WTC11 (cell line): ENCODE measurements around the gene AK5. TPM values are rescaled to one million over a fixed set of nuclear protein-coding genes. Genes with fewer than 3 reads are reported as not detected.

Source experiments
- ATAC-seq: fragments of 200-7000 bp; cut with Tn5 transposase; 2 replicates; pipeline ENCODE4 v1.10.0; 2021; ENCODE audit warnings: mild to moderate bottlenecking, moderate library complexity
- CTCF ChIA-PET: fragments of 300-600 bp; sonication (Branson Sonifier 250); formaldehyde crosslinking; loops from one replicate; lab custom pipeline; 2021; ENCODE audit warnings: antibody characterized with exemption; lab: Charles Lee
- POLR2A ChIA-PET: fragments of 350-600 bp; sonication (Branson Sonifier 250); formaldehyde crosslinking; loops from one replicate; lab custom pipeline; 2021; ENCODE audit warnings: antibody characterized with exemption; lab: Charles Lee
- DNase-seq: peaks from one replicate; pipeline ENCODE4 v3.0.0; 2021; ENCODE audit warnings: low spot score
- H3K27ac Mint-ChIP-seq: 2 replicates; pipeline ENCODE4 v1.8.0; 2021; ENCODE audit warnings: mixed read lengths
- H3K27me3 Mint-ChIP-seq: 2 replicates; pipeline ENCODE4 v1.8.0; 2021; ENCODE audit warnings: low read depth, mild to moderate bottlenecking, moderate library complexity, mixed read lengths
- H3K36me3 Mint-ChIP-seq: 2 replicates; pipeline ENCODE4 v1.8.0; 2021; ENCODE audit warnings: mixed read lengths
- H3K4me1 Mint-ChIP-seq: 2 replicates; pipeline ENCODE4 v1.8.0; 2022; ENCODE audit warnings: mixed read lengths
- H3K4me3 Mint-ChIP-seq: 2 replicates; pipeline ENCODE4 v1.8.0; 2021; ENCODE audit warnings: mild to moderate bottlenecking, moderate library complexity, mixed read lengths
- H3K9me3 Mint-ChIP-seq: 2 replicates; pipeline ENCODE4 v1.8.0; 2021; ENCODE audit warnings: mixed read lengths
- AR ChIP-seq: fragments of 250-450 bp; sonication (Bioruptor Pico); IDR thresholded peaks from 2 replicates; pipeline ENCODE4 v1.9.0; 2021; ENCODE audit warnings: mild to moderate bottlenecking
- CTCF ChIP-seq: fragments of 200-600 bp; IDR thresholded peaks from 2 replicates; pipeline ENCODE4 v1.8.0; 2022; ENCODE audit warnings: antibody characterized with exemption
- FOXK1 ChIP-seq: sonication (generic); formaldehyde crosslinking; IDR thresholded peaks from 2 replicates; pipeline ENCODE4 v1.8.0; 2022; ENCODE audit warnings: mild to moderate bottlenecking, moderate library complexity, missing genetic modification reagents
- FOXP4 ChIP-seq: sonication (generic); formaldehyde crosslinking; IDR thresholded peaks from 2 replicates; pipeline ENCODE4 v1.8.0; 2022; ENCODE audit warnings: mild to moderate bottlenecking, missing genetic modification reagents
- GABPB1 ChIP-seq: sonication (generic); formaldehyde crosslinking; IDR thresholded peaks from 2 replicates; pipeline ENCODE4 v1.8.1; 2023; ENCODE audit warnings: mild to moderate bottlenecking, missing genetic modification reagents
- NR3C1 ChIP-seq: sonication (generic); formaldehyde crosslinking; conservative IDR thresholded peaks from 2 replicates; pipeline ENCODE4 v1.8.1; 2023; ENCODE audit warnings: low read depth, mild to moderate bottlenecking, missing genetic modification reagents
- SP1 ChIP-seq: sonication (generic); formaldehyde crosslinking; conservative IDR thresholded peaks from 2 replicates; pipeline ENCODE4 v1.8.1; 2022; ENCODE audit warnings: missing genetic modification reagents
- TEAD1 ChIP-seq: sonication (generic); formaldehyde crosslinking; IDR thresholded peaks from 2 replicates; pipeline ENCODE4 v1.8.0; 2022; ENCODE audit warnings: mild to moderate bottlenecking, missing genetic modification reagents
- TEAD4 ChIP-seq: sonication (generic); formaldehyde crosslinking; IDR thresholded peaks from 2 replicates; pipeline ENCODE4 v1.8.0; 2022; ENCODE audit warnings: mild to moderate bottlenecking, missing genetic modification reagents
- USF1 ChIP-seq: sonication (generic); formaldehyde crosslinking; IDR thresholded peaks from 2 replicates; pipeline ENCODE4 v1.8.0; 2022; ENCODE audit warnings: mild to moderate bottlenecking, missing genetic modification reagents
- ZBTB21 ChIP-seq: sonication (generic); formaldehyde crosslinking; IDR thresholded peaks from 2 replicates; pipeline ENCODE4 v1.8.1; 2023; ENCODE audit warnings: mild to moderate bottlenecking, missing genetic modification reagents, borderline replicate concordance
- ZMAT4 ChIP-seq: fragments of 250-450 bp; sonication (Bioruptor Pico); IDR thresholded peaks from 2 replicates; pipeline ENCODE4 v1.9.0; 2021; ENCODE audit warnings: mild to moderate bottlenecking
- ZNF121 ChIP-seq: sonication (generic); formaldehyde crosslinking; IDR thresholded peaks from 2 replicates; pipeline ENCODE4 v1.8.0; 2023; ENCODE audit warnings: missing genetic modification reagents
- ZNF219 ChIP-seq: sonication (generic); formaldehyde crosslinking; IDR thresholded peaks from 2 replicates; pipeline ENCODE4 v1.8.0; 2023; ENCODE audit warnings: missing genetic modification reagents, mild to moderate bottlenecking, borderline replicate concordance
- ZNF263 ChIP-seq: sonication (generic); formaldehyde crosslinking; IDR thresholded peaks from 2 replicates; pipeline ENCODE4 v1.8.1; 2022; ENCODE audit warnings: low read depth, mild to moderate bottlenecking, moderate library complexity, missing genetic modification reagents
- ZNF423 ChIP-seq: fragments of 250-450 bp; sonication (Bioruptor Pico); IDR thresholded peaks from 2 replicates; pipeline ENCODE4 v2.1.2; 2022; ENCODE audit warnings: mild to moderate bottlenecking, moderate library complexity
- ZNF425 ChIP-seq: fragments of 250-450 bp; sonication (Bioruptor Pico); conservative IDR thresholded peaks from 2 replicates; pipeline ENCODE4 v1.9.0; 2021; ENCODE audit warnings: mild to moderate bottlenecking
- ZNF512 ChIP-seq: sonication (generic); formaldehyde crosslinking; IDR thresholded peaks from 2 replicates; pipeline ENCODE4 v1.8.1; 2022; ENCODE audit warnings: missing genetic modification reagents, borderline replicate concordance
- ZNF671 ChIP-seq: fragments of 250-450 bp; sonication (Bioruptor Pico); IDR thresholded peaks from 2 replicates; pipeline ENCODE4 v1.8.0; 2021; ENCODE audit warnings: mild to moderate bottlenecking
- total RNA-seq: library from RNA; stranded (reverse); gene quantifications from 3 replicates; pipeline ENCODE4 v1.2.3, GENCODE V29; 2021

Gene AK5
- total RNA-seq, 1 experiment from 2014 or later, result 3.0 TPM

GRCh38 chr1:77316966-77317365, 35.1 kb downstream of the AK5 start:
- CTCF ChIA-PET, result no interaction called here
- H3K27ac Mint-ChIP-seq, result no peak overlapping the region
- TF ChIP-seq TEAD4 (no peak), FOXK1 (no peak), GABPB1 (CRISPR knock-in tag) (no peak), ZNF423 (CRISPR knock-in tag) (no peak), ZNF219 (CRISPR knock-in tag) (no peak), ZBTB21 (CRISPR knock-in tag) (no peak), ZNF512 (CRISPR knock-in tag) (no peak)
- TF ChIP-seq, all 79 proteins: peak for 0
- DNase-seq, result no peak
- POLR2A ChIA-PET, result no interaction called here
- Mint-ChIP-seq H3K4me3 (no peak overlapping the region), H3K27me3 (no peaks in the 10 kb centered on the region), H3K9me3 (no peaks in the 10 kb centered on the region), H3K4me1 (peaks cover 6% of the 10 kb centered on the region), H3K36me3 (no peaks in the 10 kb centered on the region)
- no peak for ATAC-seq

GRCh38 chr1:77319036-77319705, 37.4 kb downstream of the AK5 start:
- Mint-ChIP-seq H3K27ac (no peak overlapping the region), H3K4me3 (no peak overlapping the region), H3K4me1 (peaks cover 16% of the 10 kb centered on the region), H3K36me3 (no peaks in the 10 kb centered on the region), H3K27me3 (no peaks in the 10 kb centered on the region), H3K9me3 (no peaks in the 10 kb centered on the region)
- ChIA-PET CTCF (no interaction called here), POLR2A (no interaction called here)
- DNase-seq (no peak), ATAC-seq (no peak)
- no peak for TF ChIP-seq SP1
- TF ChIP-seq FOXP4 (CRISPR knock-in tag), result no peak
- no peak for TF ChIP-seq ZNF263 (CRISPR knock-in tag)
- no peak for TF ChIP-seq NR3C1 (CRISPR knock-in tag)
- no peak for TF ChIP-seq ZNF121 (CRISPR knock-in tag)
- TF ChIP-seq AR (CRISPR knock-in tag), result no peak
- no peak for TF ChIP-seq ZMAT4 (CRISPR knock-in tag)
- TF ChIP-seq TEAD1 (CRISPR knock-in tag), result no peak
- no peak for TF ChIP-seq CTCF
- TF ChIP-seq ZNF425 (CRISPR knock-in tag), result no peak
- TF ChIP-seq ZNF671 (CRISPR knock-in tag), result no peak
- no peak for TF ChIP-seq USF1 (CRISPR knock-in tag)
